Natural killer cell (primary cell): ENCODE measurements around the gene CHKA. TPM values are rescaled to one million over a fixed set of nuclear protein-coding genes. Genes with fewer than 3 reads are reported as not detected.

ENCODE experiments used
- ATAC-seq, 3 donors: fragments of 150-1000 bp in 2 of 3; fragments of 200-7000 bp in 1 of 3; cut with Tn5 transposase; 1 replicate in 1 of 3; 2 replicates in 2 of 3; pipeline ENCODE4 v1.10.0; 2021; ENCODE audit warnings: mild to moderate bottlenecking in 2 of 3, moderate library complexity in 2 of 3
- DNase-seq, 2 donors: peaks; one replicate each; pipeline versions ENCODE4 v3.0.0 to v3.0.0-alpha.2; 2013 to 2021; ENCODE audit warnings: mixed read lengths in 1 of 2
- H3K27ac ChIP-seq: one replicate; pipeline ENCODE4 v1.5.1; 2013; ENCODE audit warnings: mild to moderate bottlenecking, low read length
- H3K27me3 ChIP-seq: one replicate; pipeline ENCODE4 v1.6.1; 2013; ENCODE audit warnings: low read length; ENCODE audit not compliant: control insufficient read depth, insufficient read depth
- H3K36me3 ChIP-seq: one replicate; pipeline ENCODE4 v1.6.1; 2013; ENCODE audit warnings: low read length; ENCODE audit not compliant: control insufficient read depth, insufficient read depth
- H3K4me1 ChIP-seq: one replicate; pipeline ENCODE4 v1.6.1; 2013; ENCODE audit warnings: low read length; ENCODE audit not compliant: control insufficient read depth, insufficient read depth
- H3K4me3 ChIP-seq: one replicate; pipeline ENCODE4 v1.5.1; 2013; ENCODE audit warnings: low read length
- H3K9me3 ChIP-seq: one replicate; pipeline ENCODE4 v1.6.1; 2013; ENCODE audit warnings: low read length; ENCODE audit not compliant: control insufficient read depth, insufficient read depth
- H3K27ac Mint-ChIP-seq, 2 donors: one replicate each; pipeline ENCODE4 v1.8.0; 2022; ENCODE audit warnings: mild to moderate bottlenecking in 2 of 2, mixed read lengths in 2 of 2, moderate library complexity in 1 of 2
- H3K27me3 Mint-ChIP-seq, 2 donors: one replicate each; pipeline ENCODE4 v1.8.0; 2022; ENCODE audit warnings: low read depth in 2 of 2, mixed read lengths in 2 of 2
- H3K36me3 Mint-ChIP-seq: one replicate; pipeline ENCODE4 v1.8.0; 2022; ENCODE audit warnings: mixed read lengths
- H3K4me1 Mint-ChIP-seq, 2 donors: one replicate each; pipeline ENCODE4 v1.8.0; 2022; ENCODE audit warnings: mixed read lengths in 2 of 2
- H3K4me3 Mint-ChIP-seq: one replicate; pipeline ENCODE4 v1.8.0; 2022; ENCODE audit warnings: mild to moderate bottlenecking, moderate library complexity, mixed read lengths
- H3K9me3 Mint-ChIP-seq, 2 donors: one replicate each; pipeline ENCODE4 v1.8.0; 2022; ENCODE audit warnings: mixed read lengths in 2 of 2
- CTCF ChIP-seq: fragments of 200-600 bp; IDR thresholded peaks from one replicate; pipeline ENCODE4 v1.8.0; 2022; ENCODE audit warnings: antibody characterized with exemption
- WGBS: methylation state at CpG from one replicate; pipeline ENCODE4 v1.1.7; 2013; ENCODE audit warnings: missing lambda C conversion rate; ENCODE audit not compliant: insufficient coverage; 5-methylcytosine and 5-hydroxymethylcytosine counted together
- intact Hi-C: fragments of 100-400 bp; cut with micrococcal nuclease; formaldehyde crosslinking; loops from one replicate; pipeline ENCODE4 v1.14.2; 2022
- total RNA-seq, 4 donors: library from RNA; stranded (reverse); fragments of 120-200 nt in 1 of 4; gene quantifications; one replicate each; pipeline versions ENCODE4 v1.2.3 to v1.2.4, GENCODE V29; 2013 to 2022

Gene CHKA
- total RNA-seq, 3 donors from 2014 or later (not counting 1 experiment from before 2014, with no cell fraction given) = 15.8 to 24.6 (median 24.4) TPM

GRCh38 chr11:68021167-68021787 is 99.9 kb downstream of the CHKA start:
- no peak for ATAC-seq
- H3K27ac ChIP-seq = no peak overlapping the region
- peaks cover 17% of the 10 kb centered on the region for H3K4me1 ChIP-seq
- H3K9me3 Mint-ChIP-seq = no peaks in the 10 kb centered on the region
- no peaks in the 10 kb centered on the region for H3K27me3 ChIP-seq
- H3K4me1 Mint-ChIP-seq = peaks cover 0 to 16% of the 10 kb centered on the region in 2 donors
- no peaks in the 10 kb centered on the region for H3K27me3 Mint-ChIP-seq
- intact Hi-C loops = no loop called here
- 86% methylated on average over 27 of the region's 27 CpGs for WGBS
- no peak overlapping the region for H3K4me3 ChIP-seq
- no peak for TF ChIP-seq CTCF
- no peaks in the 10 kb centered on the region for H3K9me3 ChIP-seq
- H3K36me3 Mint-ChIP-seq = no peaks in the 10 kb centered on the region
- H3K27ac Mint-ChIP-seq = no peak overlapping the region
- H3K36me3 ChIP-seq = no peaks in the 10 kb centered on the region
- H3K4me3 Mint-ChIP-seq = no peak overlapping the region
- DNase-seq = no peak

- no peak overlapping the region for H3K27ac ChIP-seq
- H3K27me3 ChIP-seq = no peaks in the 10 kb centered on the region
- 70% methylated on average over 11 of the region's 11 CpGs for WGBS
- Mint-ChIP-seq H3K9me3 (no peaks in the 10 kb centered on the region), H3K4me3 (no peak overlapping the region), H3K27ac (no peak overlapping the region), H3K27me3 (no peaks in the 10 kb centered on the region), H3K4me1 (peaks cover 0 to 11% of the 10 kb centered on the region in 2 donors), H3K36me3 (no peaks in the 10 kb centered on the region)
- ATAC-seq = no peak
- intact Hi-C loops = no loop called here
- H3K4me3 ChIP-seq = no peak overlapping the region
- H3K9me3 ChIP-seq = no peaks in the 10 kb centered on the region
- no peak for DNase-seq
- peaks cover 10% of the 10 kb centered on the region for H3K4me1 ChIP-seq
- TF ChIP-seq CTCF = no peak
- no peaks in the 10 kb centered on the region for H3K36me3 ChIP-seq
Measured at GRCh38 chr11:68020575-68020974, 100.6 kb downstream of the CHKA start.

- Histone ChIP-seq H3K4me1 (no peaks in the 10 kb centered on the region), H3K9me3 (no peaks in the 10 kb centered on the region), H3K4me3 (no peak overlapping the region), H3K36me3 (no peaks in the 10 kb centered on the region), H3K27me3 (no peaks in the 10 kb centered on the region), H3K27ac (no peak overlapping the region)
- Mint-ChIP-seq H3K27me3 (no peaks in the 10 kb centered on the region), H3K4me3 (no peak overlapping the region), H3K36me3 (no peaks in the 10 kb centered on the region), H3K27ac (no peak overlapping the region), H3K4me1 (peaks cover 0 to 4% of the 10 kb centered on the region in 2 donors), H3K9me3 (no peaks in the 10 kb centered on the region)
- 88% methylated on average over 12 of the region's 12 CpGs for WGBS
- intact Hi-C loops = no loop called here
- ATAC-seq (no peak), DNase-seq (no peak)
- TF ChIP-seq CTCF = no peak
Measured at GRCh38 chr11:68019486-68019885, 101.7 kb downstream of the CHKA start.

- H3K27ac ChIP-seq = no peak overlapping the region
- no peaks in the 10 kb centered on the region for H3K36me3 Mint-ChIP-seq
- H3K27me3 Mint-ChIP-seq = no peaks in the 10 kb centered on the region
- no peaks in the 10 kb centered on the region for H3K9me3 Mint-ChIP-seq
- no peaks in the 10 kb centered on the region for H3K9me3 ChIP-seq
- H3K4me1 Mint-ChIP-seq = peaks cover 0 to 4% of the 10 kb centered on the region in 2 donors
- no peak overlapping the region for H3K4me3 Mint-ChIP-seq
- ATAC-seq (no peak), DNase-seq (no peak)
- WGBS = 96% methylated on average over 18 of the region's 18 CpGs
- no peaks in the 10 kb centered on the region for H3K27me3 ChIP-seq
- no peak overlapping the region for H3K4me3 ChIP-seq
- intact Hi-C loops = no loop called here
- no peak overlapping the region for H3K27ac Mint-ChIP-seq
- TF ChIP-seq CTCF = no peak
- H3K4me1 ChIP-seq = no peaks in the 10 kb centered on the region
- no peaks in the 10 kb centered on the region for H3K36me3 ChIP-seq
Measured at GRCh38 chr11:68018730-68019190, 102.4 kb downstream of the CHKA start.
